Measurements from ENCODE around the gene DAPK2.

GRCh38 chr15:63996794-63997357 lies 49.4 kb downstream of the DAPK2 start:
- TF ChIP-seq POLR2A (IDR thresholded peaks at IDR 0.05; ENCODE audit: low read depth, low read length): no peak
- TF ChIP-seq SPI1 (IDR thresholded peaks at IDR 0.05; ENCODE audit: low read depth, low read length): no peak
- TF ChIP-seq POLR2AphosphoS5 (IDR thresholded peaks at IDR 0.05; ENCODE audit: low read depth, low read length): no peak
